Measurements from ENCODE around the gene ADCY9.
"Not testable (repeated sequence)": the region's sequence is repeated elsewhere in the genome, so short reads cannot be mapped to it uniquely, and the experiment has no call there.

Gene ADCY9

GRCh38 chr16:4093495-4094126 lies 22.6 kb downstream of the ADCY9 start:
- DNase-seq (ENCODE audit: low read depth), result peak; percentile 35

GRCh38 chr16:4092547-4093265 lies 23.5 kb downstream of the ADCY9 start:
- DNase-seq (ENCODE audit: low read depth), result no peak

- no peak for DNase-seq (ENCODE audit: low read depth)
Measured at GRCh38 chr16:4091240-4092012, 24.8 kb downstream of the ADCY9 start.

- no peak for DNase-seq (ENCODE audit: low read depth)
Measured at GRCh38 chr16:4090351-4090851, 25.8 kb downstream of the ADCY9 start.

GRCh38 chr16:4089811-4090301 lies 26.4 kb downstream of the ADCY9 start:
- no peak for DNase-seq (ENCODE audit: low read depth)

GRCh38 chr16:4089251-4089810 lies 26.9 kb downstream of the ADCY9 start:
- no peak for DNase-seq (ENCODE audit: low read depth)

- DNase-seq (ENCODE audit: low read depth), result no peak
Measured at GRCh38 chr16:4087990-4088577, 28.2 kb downstream of the ADCY9 start.

- DNase-seq (ENCODE audit: low read depth), result peak; percentile 75
Measured at GRCh38 chr16:4087099-4087885, 28.9 kb downstream of the ADCY9 start.

- DNase-seq (ENCODE audit: low read depth), result no peak
Measured at GRCh38 chr16:4086153-4086552, 30.1 kb downstream of the ADCY9 start.

GRCh38 chr16:4085405-4085970 lies 30.8 kb downstream of the ADCY9 start:
- no peak for DNase-seq (ENCODE audit: low read depth)

GRCh38 chr16:4083347-4083870 lies 32.8 kb downstream of the ADCY9 start:
- no peak for DNase-seq (ENCODE audit: low read depth)

GRCh38 chr16:4082474-4083044 lies 33.7 kb downstream of the ADCY9 start:
- no peak for DNase-seq (ENCODE audit: low read depth)

- peak; percentile 36 for DNase-seq (ENCODE audit: low read depth)
Measured at GRCh38 chr16:4081521-4082021, 34.7 kb downstream of the ADCY9 start.

GRCh38 chr16:4081047-4081446 lies 35.2 kb downstream of the ADCY9 start:
- no peak for DNase-seq (ENCODE audit: low read depth)

- DNase-seq (ENCODE audit: low read depth), result no peak
Measured at GRCh38 chr16:4077174-4077649, 39.0 kb downstream of the ADCY9 start.

GRCh38 chr16:4075534-4075933 lies 40.7 kb downstream of the ADCY9 start:
- no peak for DNase-seq (ENCODE audit: low read depth)

GRCh38 chr16:4073150-4073549 lies 43.1 kb downstream of the ADCY9 start:
- DNase-seq (ENCODE audit: low read depth), result not testable (repeated sequence)

GRCh38 chr16:4071686-4072561 lies 44.3 kb downstream of the ADCY9 start:
- DNase-seq (ENCODE audit: low read depth), result peak; percentile 34

- DNase-seq (ENCODE audit: low read depth), result no peak
Measured at GRCh38 chr16:4070936-4071335, 45.3 kb downstream of the ADCY9 start.
